Neural cell (in vitro differentiated cells): ENCODE measurements around the gene C14orf119. TPM values are rescaled to one million over a fixed set of nuclear protein-coding genes. Genes with fewer than 3 reads are reported as not detected.

Experiments
- H2AFZ ChIP-seq: fragments of 200-600, 300-800 bp; sonication (generic), shearing (Covaris generic); 2 replicates; pipeline ENCODE4 v1.6.0; 2014; ENCODE audit warnings: low read depth, mild to moderate bottlenecking, antibody characterized with exemption, low read length, moderate library complexity
- H3F3A ChIP-seq: fragments of 200-600 bp; shearing (Covaris generic); 2 replicates; pipeline ENCODE4 v1.6.1; 2016; ENCODE audit warnings: mild to moderate bottlenecking, moderate library complexity, mixed read lengths, antibody characterized with exemption, low read length; ENCODE audit not compliant: insufficient read depth, poor library complexity, severe bottlenecking
- H3K27ac ChIP-seq: fragments of 200-600, 300-800 bp; sonication (generic), shearing (Covaris generic); 2 replicates; pipeline ENCODE4 v1.5.1; 2014; ENCODE audit warnings: mild to moderate bottlenecking, low read length, moderate library complexity
- H3K27me3 ChIP-seq: fragments of 300-800, 200-600 bp; sonication (generic), shearing (Covaris generic); 2 replicates; pipeline ENCODE4 v1.6.0; 2014; ENCODE audit warnings: mild to moderate bottlenecking, low read depth, low read length, moderate library complexity; ENCODE audit not compliant: insufficient read depth
- H3K36me3 ChIP-seq: fragments of 300-800, 200-600 bp; sonication (generic), shearing (Covaris generic); 2 replicates; pipeline ENCODE4 v1.5.1; 2014; ENCODE audit warnings: mild to moderate bottlenecking, antibody characterized with exemption, low read length, moderate library complexity; ENCODE audit not compliant: insufficient read depth
- H3K4me2 ChIP-seq: fragments of 300-800, 200-600 bp; sonication (generic), shearing (Covaris generic); 2 replicates; pipeline ENCODE4 v1.6.0; 2014; ENCODE audit warnings: mild to moderate bottlenecking, low read length
- H3K4me3 ChIP-seq: fragments of 300-800, 200-600 bp; sonication (generic), shearing (Covaris generic); 2 replicates; pipeline ENCODE4 v1.5.1; 2014; ENCODE audit warnings: mild to moderate bottlenecking, low read length, moderate library complexity
- H3K79me2 ChIP-seq: fragments of 200-600 bp; shearing (Covaris generic); replicated peaks from 2 replicates; pipeline ENCODE4 v1.6.0; 2014; ENCODE audit warnings: mild to moderate bottlenecking, low read length, moderate library complexity; ENCODE audit not compliant: insufficient read depth
- H3K9ac ChIP-seq: fragments of 300-800, 200-600 bp; sonication (generic), shearing (Covaris generic); 2 replicates; pipeline ENCODE4 v1.6.1; 2016; ENCODE audit warnings: mild to moderate bottlenecking, low read length, mixed read lengths
- H3K9me2 ChIP-seq: fragments of 200-600 bp; shearing (Covaris generic); 2 replicates; pipeline ENCODE4 v1.6.1; 2016; ENCODE audit warnings: mild to moderate bottlenecking, low read length, mixed read lengths; ENCODE audit not compliant: insufficient read depth
- H3K9me3 ChIP-seq: fragments of 200-600, 300-800 bp; sonication (generic), shearing (Covaris generic); 2 replicates; pipeline ENCODE4 v1.6.1; 2016; ENCODE audit warnings: mild to moderate bottlenecking, mixed run types, low read length, moderate library complexity, mixed read lengths
- H4K20me1 ChIP-seq: fragments of 200-600 bp; shearing (Covaris generic); 2 replicates; pipeline ENCODE4 v1.6.1; 2016; ENCODE audit warnings: mild to moderate bottlenecking, mixed run types; ENCODE audit not compliant: insufficient read depth
- CTCF ChIP-seq: fragments of 450-650 bp; IDR thresholded peaks from 2 replicates; pipeline ENCODE4 v1.5.1; 2014; ENCODE audit warnings: antibody characterized with exemption, mild to moderate bottlenecking, moderate library complexity; ENCODE audit not compliant: poor library complexity, severe bottlenecking
- EP300 ChIP-seq: fragments of 450-650 bp; conservative IDR thresholded peaks from 2 replicates; pipeline ENCODE4 v1.6.1; 2014; ENCODE audit warnings: antibody characterized with exemption, mild to moderate bottlenecking, moderate library complexity; ENCODE audit not compliant: poor library complexity, severe bottlenecking
- EZH2 ChIP-seq: fragments of 200-600, 300-800 bp; shearing (Covaris generic), sonication (generic); IDR thresholded peaks from 2 replicates; pipeline ENCODE4 v1.6.1; 2014; ENCODE audit warnings: antibody characterized with exemption, low read length, borderline replicate concordance, mild to moderate bottlenecking; ENCODE audit not compliant: insufficient read depth, poor library complexity, severe bottlenecking
- MXI1 ChIP-seq: fragments of 450-650 bp; conservative IDR thresholded peaks from 2 replicates; pipeline ENCODE4 v1.6.1; 2014; ENCODE audit warnings: antibody characterized with exemption, mild to moderate bottlenecking; ENCODE audit not compliant: poor library complexity, severe bottlenecking
- POLR2AphosphoS5 ChIP-seq: IDR thresholded peaks from 2 replicates; pipeline ENCODE4 v1.6.1; 2012
- RAD21 ChIP-seq: fragments of 450-650 bp; conservative IDR thresholded peaks from 2 replicates; pipeline ENCODE4 v1.6.1; 2014; ENCODE audit warnings: antibody characterized with exemption, mild to moderate bottlenecking, moderate library complexity
- SMC3 ChIP-seq: fragments of 450-650 bp; conservative IDR thresholded peaks from 2 replicates; pipeline ENCODE4 v1.6.1; 2014; ENCODE audit warnings: antibody characterized with exemption, mild to moderate bottlenecking, moderate library complexity; ENCODE audit not compliant: poor library complexity
- TAF1 ChIP-seq: IDR thresholded peaks from 2 replicates; pipeline ENCODE4 v1.6.1; 2012; ENCODE audit warnings: low read depth
- polyA plus RNA-seq: library from polyadenylated mRNA; depleted of rRNA; stranded (reverse); fragments of >200 nt; gene quantifications from 2 replicates; pipeline ENCODE4 v1.2.3, GENCODE V29; 2014
- TF ChIP-seq, protein P1 (sequence below): IDR thresholded peaks from 2 replicates; pipeline ENCODE4 v1.6.1; 2012; ENCODE audit warnings: borderline replicate concordance

The C14orf119 gene
- polyA plus RNA-seq, 1 donor from 2014 or later = 26.4 TPM

GRCh38 chr14:23114120-23114458 lies 18.8 kb downstream of the C14orf119 start (continued):
- no peak for TF ChIP-seq CTCF
- TF ChIP-seq EZH2 = no peak

DNA sequence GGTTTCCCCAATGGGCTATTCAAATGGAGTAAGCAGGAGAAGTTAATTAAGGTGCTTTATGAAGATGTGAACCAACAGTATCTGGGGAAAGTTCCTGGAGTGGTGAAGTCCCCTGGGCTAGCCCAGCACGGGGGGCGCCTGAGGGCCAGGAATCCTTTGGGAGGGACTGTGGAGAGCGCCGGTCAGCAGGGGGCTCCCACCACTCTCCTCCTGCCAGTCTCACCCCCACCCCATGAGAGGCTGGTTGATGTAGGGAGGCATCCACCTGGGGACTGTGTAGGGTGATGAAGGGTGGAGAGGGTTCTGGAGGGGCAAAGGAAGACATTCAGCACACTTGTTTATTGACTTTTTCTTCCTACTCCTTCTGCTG lies 19.3 kb downstream of the C14orf119 start:
- H3K4me2 ChIP-seq = no peak overlapping the region
- no peak overlapping the region for H3K9ac ChIP-seq
- no peak overlapping the region for H3K27ac ChIP-seq
- H3K36me3 ChIP-seq = no peaks in the 10 kb centered on the region
- H4K20me1 ChIP-seq = no peaks in the 10 kb centered on the region
- no peaks in the 10 kb centered on the region for H3K79me2 ChIP-seq
- no peaks in the 10 kb centered on the region for H3K9me3 ChIP-seq
- TF ChIP-seq SMC3 = no peak
- no peak for TF ChIP-seq POLR2AphosphoS5
- TF ChIP-seq MXI1 = no peak
- no peak for TF ChIP-seq EP300
- TF ChIP-seq EZH2 = no peak
- TF ChIP-seq, protein P1, sequence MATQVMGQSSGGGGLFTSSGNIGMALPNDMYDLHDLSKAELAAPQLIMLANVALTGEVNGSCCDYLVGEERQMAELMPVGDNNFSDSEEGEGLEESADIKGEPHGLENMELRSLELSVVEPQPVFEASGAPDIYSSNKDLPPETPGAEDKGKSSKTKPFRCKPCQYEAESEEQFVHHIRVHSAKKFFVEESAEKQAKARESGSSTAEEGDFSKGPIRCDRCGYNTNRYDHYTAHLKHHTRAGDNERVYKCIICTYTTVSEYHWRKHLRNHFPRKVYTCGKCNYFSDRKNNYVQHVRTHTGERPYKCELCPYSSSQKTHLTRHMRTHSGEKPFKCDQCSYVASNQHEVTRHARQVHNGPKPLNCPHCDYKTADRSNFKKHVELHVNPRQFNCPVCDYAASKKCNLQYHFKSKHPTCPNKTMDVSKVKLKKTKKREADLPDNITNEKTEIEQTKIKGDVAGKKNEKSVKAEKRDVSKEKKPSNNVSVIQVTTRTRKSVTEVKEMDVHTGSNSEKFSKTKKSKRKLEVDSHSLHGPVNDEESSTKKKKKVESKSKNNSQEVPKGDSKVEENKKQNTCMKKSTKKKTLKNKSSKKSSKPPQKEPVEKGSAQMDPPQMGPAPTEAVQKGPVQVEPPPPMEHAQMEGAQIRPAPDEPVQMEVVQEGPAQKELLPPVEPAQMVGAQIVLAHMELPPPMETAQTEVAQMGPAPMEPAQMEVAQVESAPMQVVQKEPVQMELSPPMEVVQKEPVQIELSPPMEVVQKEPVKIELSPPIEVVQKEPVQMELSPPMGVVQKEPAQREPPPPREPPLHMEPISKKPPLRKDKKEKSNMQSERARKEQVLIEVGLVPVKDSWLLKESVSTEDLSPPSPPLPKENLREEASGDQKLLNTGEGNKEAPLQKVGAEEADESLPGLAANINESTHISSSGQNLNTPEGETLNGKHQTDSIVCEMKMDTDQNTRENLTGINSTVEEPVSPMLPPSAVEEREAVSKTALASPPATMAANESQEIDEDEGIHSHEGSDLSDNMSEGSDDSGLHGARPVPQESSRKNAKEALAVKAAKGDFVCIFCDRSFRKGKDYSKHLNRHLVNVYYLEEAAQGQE = no peak
- TF ChIP-seq RAD21 = no peak
- TF ChIP-seq CTCF = no peak
- TF ChIP-seq TAF1 = no peak
- H3F3A ChIP-seq = no peaks in the 10 kb centered on the region
- no peaks in the 10 kb centered on the region for H3K27me3 ChIP-seq
- no peak overlapping the region for H2AFZ ChIP-seq
- no peak overlapping the region for H3K4me3 ChIP-seq
- no peaks in the 10 kb centered on the region for H3K9me2 ChIP-seq
